ENCODE measurements around the gene RAD51B. TPM values are rescaled to one million over a fixed set of nuclear protein-coding genes. Genes with fewer than 3 reads are reported as not detected.

RAD51B gene
- total RNA-seq, 1 experiment from 2014 or later, result 8.5 TPM

- Histone ChIP-seq H3K27ac (ENCODE audit: low read length) (no peak overlapping the region), H3K4me3 (ENCODE audit: low read depth in 2 of 2, low read length in 2 of 2) (no peak overlapping the region), H3K27me3 (ENCODE audit: control insufficient read depth, insufficient read depth, low read length) (no peaks in the 10 kb centered on the region), H3K9me3 (ENCODE audit: control insufficient read depth, insufficient read depth, low read depth, low read length) (no peaks in the 10 kb centered on the region), H3K36me3 (ENCODE audit: control insufficient read depth, insufficient read depth, low read length) (no peaks in the 10 kb centered on the region), H3K4me1 (ENCODE audit: control insufficient read depth, insufficient read depth, low read length) (no peaks in the 10 kb centered on the region; the same call in 1 of the 2 replicates)
- ChIA-PET CTCF (no interaction called here), POLR2A (no interaction called here)
- ATAC-seq, result no peak
- intact Hi-C loops (cut with micrococcal nuclease; ENCODE audit: unreplicated experiment) (no loop called here), in situ Hi-C loops (cut with HindIII; ENCODE audit: low pct_unique_long_range_greater_than_20kb, low sequenced_read_pairs) (no loop called here)
- no peak for DNase-seq (ENCODE audit: low read depth, low spot score)
- TF ChIP-seq POLR2AphosphoS5 (IDR thresholded peaks at IDR 0.05; ENCODE audit: low read depth, low read length) (no peak), SIN3A (IDR thresholded peaks at IDR 0.05; ENCODE audit: borderline replicate concordance, insufficient read depth, low read depth, low read length) (no peak), REST (IDR thresholded peaks at IDR 0.05; ENCODE audit: insufficient read depth in 1 of 2, low read depth in 2 of 2, low read length in 1 of 2) (no peak), TCF7L2 (IDR thresholded peaks at IDR 0.05; ENCODE audit: low read depth, low read length) (no peak), CTCF (IDR thresholded peaks at IDR 0.05) (no peak)
- BruUV-seq (replicated peaks), result no TSS peak
Measured at GRCh38 chr14:68580096-68580645, 760.6 kb downstream of the RAD51B start.

GRCh38 chr14:68580671-68581070, 761.1 kb downstream of the RAD51B start:
- H3K36me3 ChIP-seq (ENCODE audit: control insufficient read depth, insufficient read depth, low read length), result no peaks in the 10 kb centered on the region
- no peak overlapping the region for H3K4me3 ChIP-seq (ENCODE audit: low read depth in 2 of 2, low read length in 2 of 2)
- in situ Hi-C loops (cut with HindIII; ENCODE audit: low pct_unique_long_range_greater_than_20kb, low sequenced_read_pairs), result no loop called here
- ChIA-PET CTCF (no interaction called here), POLR2A (no interaction called here)
- H3K4me1 ChIP-seq (ENCODE audit: control insufficient read depth, insufficient read depth, low read length), result no peaks in the 10 kb centered on the region; the same call in 1 of the 2 replicates
- no peak for DNase-seq (ENCODE audit: low read depth, low spot score)
- H3K27ac ChIP-seq (ENCODE audit: low read length), result no peak overlapping the region
- no TSS peak for BruUV-seq (replicated peaks)
- TF ChIP-seq CTCF (IDR thresholded peaks at IDR 0.05) (no peak), SIN3A (IDR thresholded peaks at IDR 0.05; ENCODE audit: borderline replicate concordance, insufficient read depth, low read depth, low read length) (no peak), REST (IDR thresholded peaks at IDR 0.05; ENCODE audit: insufficient read depth in 1 of 2, low read depth in 2 of 2, low read length in 1 of 2) (no peak), TCF7L2 (IDR thresholded peaks at IDR 0.05; ENCODE audit: low read depth, low read length) (no peak), POLR2AphosphoS5 (IDR thresholded peaks at IDR 0.05; ENCODE audit: low read depth, low read length) (no peak)
- H3K9me3 ChIP-seq (ENCODE audit: control insufficient read depth, insufficient read depth, low read depth, low read length), result no peaks in the 10 kb centered on the region
- no peaks in the 10 kb centered on the region for H3K27me3 ChIP-seq (ENCODE audit: control insufficient read depth, insufficient read depth, low read length)
- intact Hi-C loops (cut with micrococcal nuclease; ENCODE audit: unreplicated experiment), result no loop called here
- no peak for ATAC-seq
